Measurements from ENCODE around the gene TEAD4.

Gene TEAD4

DNA sequence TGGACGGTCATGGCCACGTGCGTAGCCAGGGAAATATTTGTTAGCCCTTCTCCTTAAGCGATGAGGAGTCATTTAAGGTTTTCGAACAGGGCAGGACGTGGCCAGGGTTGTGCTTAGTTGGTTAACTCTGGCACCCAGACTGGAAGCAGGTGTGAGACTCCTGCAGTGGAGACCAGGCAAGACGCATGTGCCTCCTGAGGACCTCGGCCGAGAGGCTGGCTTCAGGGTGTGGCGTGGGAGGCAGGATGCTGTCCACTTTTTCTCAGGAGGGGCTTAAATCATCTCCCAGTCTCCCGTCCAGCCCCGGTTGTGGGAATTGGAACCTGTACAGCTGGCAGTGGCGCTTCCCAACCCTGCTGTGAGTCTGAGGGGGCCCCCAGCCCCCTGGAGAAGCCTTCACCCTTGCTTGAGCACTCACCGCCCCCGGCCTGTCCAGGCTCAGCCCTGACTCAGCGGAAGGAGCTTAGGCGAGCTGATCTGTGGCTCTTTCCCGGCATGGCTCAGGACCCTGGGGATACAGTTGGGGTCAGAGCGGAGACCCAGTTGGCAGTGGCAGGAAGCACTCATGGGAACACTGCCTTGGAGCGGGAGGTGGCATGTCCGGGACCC lies 71.7 kb downstream of the TEAD4 start:
- DNase-seq (ENCODE audit: low read depth in 4 of 4, low spot score in 1 of 4) = no peak

DNA sequence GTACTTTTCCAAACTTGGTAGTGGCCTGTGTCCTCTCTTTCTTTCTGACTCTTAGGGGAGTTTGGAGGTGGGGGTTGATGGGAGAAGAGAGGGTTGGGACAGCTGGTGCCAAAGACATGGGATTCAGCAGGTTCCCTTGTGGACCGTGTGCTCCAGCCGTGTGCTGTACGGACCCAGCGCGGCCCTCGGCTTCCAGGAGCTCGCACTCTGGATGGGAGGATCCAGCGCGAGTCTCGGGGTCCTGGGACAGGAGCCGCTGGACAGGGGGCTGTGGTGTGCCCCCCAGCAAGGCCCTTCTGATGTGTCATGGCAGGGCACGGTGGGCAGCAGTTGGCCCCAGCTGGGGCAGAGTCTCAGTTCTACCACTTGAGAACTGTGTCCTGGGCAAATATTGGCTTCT lies 73.0 kb downstream of the TEAD4 start:
- DNase-seq (ENCODE audit: low read depth in 4 of 4, low spot score in 1 of 4) = no peak

DNA sequence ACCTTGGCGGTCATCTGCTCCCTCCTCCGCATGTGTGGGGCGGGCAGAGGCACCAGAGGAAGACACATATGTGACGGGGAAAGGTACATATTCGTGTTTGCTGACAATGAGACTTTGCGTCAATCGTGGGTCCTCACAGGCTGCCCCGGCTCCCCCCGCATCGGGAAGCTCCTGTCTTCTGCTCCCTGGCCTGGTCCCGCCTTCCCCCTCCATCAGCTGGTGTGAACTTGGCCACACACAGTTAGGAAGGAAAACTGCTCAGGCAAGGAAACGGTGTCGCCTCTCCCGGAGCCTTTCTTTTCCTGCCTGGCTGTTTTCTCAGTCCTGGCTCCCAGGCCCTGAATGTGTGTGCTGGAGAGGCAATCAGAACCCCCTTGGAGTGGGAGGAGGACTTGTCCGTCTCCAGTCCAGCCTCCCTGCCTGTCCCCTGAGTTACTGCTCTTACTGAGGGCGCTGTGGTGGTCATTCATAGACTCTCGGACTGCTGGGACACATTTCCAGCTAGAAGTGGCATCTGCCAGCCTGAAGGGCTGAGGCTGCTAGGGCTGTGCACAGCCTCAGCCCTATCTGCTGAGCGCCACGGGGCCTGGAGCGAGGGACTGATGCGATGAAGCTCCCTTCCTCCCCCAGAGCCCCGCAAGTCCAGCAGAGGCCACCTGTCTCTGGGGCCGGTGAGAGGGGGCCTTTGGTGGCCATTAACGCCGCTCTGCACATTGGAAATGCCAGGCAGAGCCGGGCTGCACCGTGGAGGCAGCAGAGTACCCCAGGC lies 73.8 kb downstream of the TEAD4 start:
- DNase-seq (ENCODE audit: low read depth in 4 of 4, low spot score in 1 of 4) = no peak

DNA sequence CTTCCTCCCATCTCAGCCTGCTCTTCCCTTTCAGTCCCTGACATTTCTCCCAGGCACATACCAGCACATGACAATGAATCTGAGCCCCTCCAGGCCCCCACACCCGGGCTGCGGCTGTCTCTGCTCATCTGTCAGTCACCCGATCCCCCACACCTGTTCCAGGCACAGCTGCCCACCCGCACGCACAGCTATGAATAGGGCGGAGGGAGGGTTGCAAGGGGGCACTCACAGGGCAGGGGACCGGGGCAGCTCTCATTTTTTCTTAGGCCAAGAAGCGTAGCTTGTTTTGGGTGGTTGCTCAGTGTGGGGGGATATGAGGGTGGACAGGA lies 74.3 kb downstream of the TEAD4 start:
- no peak for DNase-seq (ENCODE audit: low read depth in 4 of 4, low spot score in 1 of 4)

DNA sequence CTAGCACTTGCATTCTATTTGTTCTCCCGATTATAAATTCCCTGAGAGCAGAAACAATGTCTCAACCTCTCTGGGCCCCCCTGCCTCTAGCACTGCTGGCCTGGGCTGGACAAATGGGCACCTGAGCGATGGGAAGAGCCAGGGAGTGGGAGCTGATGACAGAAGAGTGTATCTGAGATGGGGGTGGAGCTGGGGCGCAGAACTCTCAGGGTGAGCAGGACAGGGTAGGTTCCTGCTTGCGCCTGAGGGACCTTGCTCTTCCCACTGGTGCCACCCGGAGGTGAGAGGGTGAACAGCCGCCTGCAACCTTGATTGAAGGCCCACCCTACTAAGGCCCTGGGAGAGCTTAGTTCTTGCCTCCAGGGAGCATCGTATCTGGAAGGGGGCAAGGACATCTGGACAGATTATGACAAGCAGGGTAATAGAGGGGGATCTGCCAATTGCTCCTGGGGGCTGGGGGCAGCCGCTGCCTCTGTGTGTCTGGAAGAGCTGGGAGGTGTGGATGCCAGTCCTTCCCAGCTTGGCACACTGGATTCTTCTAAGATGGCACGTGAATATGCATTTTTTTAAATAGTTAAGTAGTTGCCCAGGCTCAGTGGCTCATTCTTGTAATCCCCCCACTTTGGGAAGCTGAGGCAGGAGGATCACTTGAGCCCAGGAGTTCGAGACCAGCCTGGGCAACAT lies 75.0 kb downstream of the TEAD4 start:
- DNase-seq (ENCODE audit: low read depth in 4 of 4, low spot score in 1 of 4) = peak in 2 of 4 experiments; percentile 19

DNA sequence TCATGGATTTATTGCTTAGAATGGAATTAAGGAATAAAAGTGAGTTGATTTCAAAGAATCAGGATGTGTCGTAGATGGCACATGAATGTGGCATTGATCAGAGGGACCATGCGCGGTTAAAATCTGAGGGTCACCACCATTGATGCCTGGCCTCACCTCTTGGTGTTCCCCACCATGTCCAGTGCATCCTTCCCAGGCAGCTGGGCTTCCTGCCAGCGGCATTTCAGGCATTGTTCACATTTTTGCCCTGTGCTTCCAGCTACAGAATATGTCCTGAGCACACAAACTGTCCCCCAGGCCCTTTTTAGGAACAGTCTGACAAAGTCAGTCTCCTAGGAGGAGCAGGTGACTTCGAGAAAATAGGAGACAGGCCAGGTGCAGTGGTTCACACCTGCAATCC lies 76.0 kb downstream of the TEAD4 start:
- DNase-seq (ENCODE audit: low read depth in 4 of 4, low spot score in 1 of 4) = no peak

DNA sequence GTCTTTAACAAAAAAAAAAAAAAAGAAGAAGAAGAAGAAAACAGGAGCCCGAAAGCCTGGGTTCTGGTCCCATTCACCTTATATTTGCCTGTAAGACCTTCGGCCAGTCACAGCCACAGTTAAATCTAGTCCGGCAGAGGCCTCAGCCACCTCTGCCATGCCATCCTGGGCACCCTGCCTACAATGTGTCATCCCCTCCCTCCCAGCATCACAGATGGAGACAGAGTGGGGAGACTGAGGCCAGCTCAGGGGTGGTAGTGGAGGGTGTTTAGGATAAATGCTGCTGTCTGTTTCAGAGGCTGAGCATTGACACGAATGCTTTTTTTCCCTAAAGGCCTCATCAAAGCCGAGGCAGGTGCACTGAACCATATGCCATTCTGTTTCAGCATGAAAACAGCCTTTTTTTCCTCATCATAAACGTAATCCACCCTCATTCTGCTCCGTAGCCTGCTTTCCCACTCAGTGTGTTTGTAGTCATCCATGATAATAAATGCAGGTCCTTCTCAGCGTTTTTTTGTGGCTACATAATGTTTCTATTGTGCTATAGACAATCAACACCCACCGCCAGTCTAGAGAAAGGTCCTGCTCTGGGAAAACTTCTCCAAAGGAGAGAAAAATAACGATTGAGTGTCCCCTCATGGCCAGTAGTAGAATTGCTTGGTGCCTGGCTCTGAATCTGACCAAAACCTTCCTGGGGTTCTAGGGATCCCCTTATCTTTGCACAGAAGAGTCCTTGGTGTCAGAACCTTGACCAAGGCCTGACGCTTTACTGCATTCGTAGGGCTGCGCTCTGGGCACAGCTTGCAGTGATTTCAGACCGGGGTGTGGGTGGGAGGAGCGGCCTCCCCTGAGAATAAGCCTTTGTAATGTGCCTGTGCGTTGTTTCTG lies 76.9 kb downstream of the TEAD4 start:
- DNase-seq (ENCODE audit: low read depth in 4 of 4, low spot score in 1 of 4) = no peak

DNA sequence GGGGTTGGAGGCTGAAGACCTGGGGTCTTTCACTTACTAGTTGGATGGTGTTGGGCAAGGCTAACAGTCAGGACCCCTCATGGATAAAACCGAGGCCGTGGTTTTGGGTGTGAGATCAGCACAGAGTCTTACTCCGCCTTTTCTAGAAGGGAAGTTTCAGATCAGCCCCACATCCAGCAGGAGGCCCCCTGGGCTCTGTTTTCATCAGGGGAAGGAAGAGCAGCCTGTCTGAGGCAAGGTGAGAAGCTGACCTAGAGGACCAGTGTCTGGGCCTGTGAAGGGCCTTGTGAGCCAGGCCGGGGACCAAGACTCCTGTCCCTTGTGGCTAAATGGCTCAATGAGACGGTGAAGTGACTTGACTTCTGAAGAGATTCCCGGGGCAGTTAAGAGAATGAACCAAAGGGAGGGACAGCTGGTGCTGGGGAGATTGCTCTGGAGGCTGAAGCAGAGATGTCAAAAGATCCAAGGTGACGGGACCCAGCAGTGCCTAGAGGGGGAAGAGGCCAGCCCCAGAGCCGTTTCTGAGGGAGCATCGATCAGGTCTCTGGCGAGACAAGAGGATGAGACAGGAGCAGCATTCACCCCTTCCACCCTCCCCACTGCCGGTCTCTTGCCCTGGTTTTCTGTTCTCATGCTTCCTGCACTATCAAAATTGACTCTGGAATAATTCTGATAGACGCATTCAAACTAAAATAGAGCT lies 77.9 kb downstream of the TEAD4 start:
- DNase-seq (ENCODE audit: low read depth in 4 of 4, low spot score in 1 of 4) = no peak

DNA sequence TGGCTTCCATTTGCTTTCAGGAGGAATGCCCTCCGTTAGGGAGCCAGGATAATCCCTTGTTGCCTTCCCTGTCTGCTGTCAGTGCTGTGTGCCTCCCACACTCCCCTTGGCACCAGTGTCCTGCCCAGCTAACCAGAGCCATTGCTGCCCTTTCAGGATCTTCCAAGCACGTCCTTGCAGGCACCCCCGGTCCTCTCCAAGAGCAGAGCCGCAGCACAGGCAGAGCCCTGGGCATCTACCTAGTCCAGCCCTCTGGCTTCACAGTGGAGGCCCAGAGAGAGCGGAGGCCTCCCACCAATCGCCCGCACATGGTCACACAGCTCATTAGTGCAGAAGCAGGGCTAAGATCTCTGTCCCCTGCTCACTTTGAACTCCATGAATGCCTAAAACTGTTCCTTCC lies 79.0 kb downstream of the TEAD4 start:
- no peak for DNase-seq (ENCODE audit: low read depth in 4 of 4, low spot score in 1 of 4)

DNA sequence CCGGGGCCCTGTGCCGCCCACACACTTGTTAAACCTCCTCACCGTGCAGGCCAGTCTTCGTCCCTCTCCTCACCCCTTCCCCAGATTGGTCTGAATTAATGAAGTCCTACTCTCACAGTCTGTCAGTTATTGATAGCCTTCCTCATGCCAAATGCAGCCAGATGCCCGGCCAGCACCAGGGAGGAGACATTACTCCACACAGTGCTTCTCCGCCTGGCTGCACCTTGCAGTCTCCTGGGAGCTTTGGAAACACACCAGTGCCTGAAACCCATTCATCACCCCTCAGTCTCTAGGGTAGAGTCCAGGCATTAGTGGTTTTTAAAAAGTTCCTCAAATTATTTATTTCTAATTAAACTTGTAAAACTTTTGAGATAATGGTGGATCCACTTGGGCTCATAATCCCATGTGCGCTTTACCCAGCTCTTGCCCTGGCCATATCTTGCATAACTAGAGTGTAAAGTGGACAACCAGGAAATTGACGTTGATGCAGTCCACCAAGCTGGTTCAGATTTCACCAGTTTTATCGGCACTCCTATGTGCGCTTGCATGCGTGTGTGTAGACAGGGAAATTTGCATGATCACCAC lies 79.8 kb downstream of the TEAD4 start:
- DNase-seq (ENCODE audit: low read depth in 4 of 4, low spot score in 1 of 4) = no peak

DNA sequence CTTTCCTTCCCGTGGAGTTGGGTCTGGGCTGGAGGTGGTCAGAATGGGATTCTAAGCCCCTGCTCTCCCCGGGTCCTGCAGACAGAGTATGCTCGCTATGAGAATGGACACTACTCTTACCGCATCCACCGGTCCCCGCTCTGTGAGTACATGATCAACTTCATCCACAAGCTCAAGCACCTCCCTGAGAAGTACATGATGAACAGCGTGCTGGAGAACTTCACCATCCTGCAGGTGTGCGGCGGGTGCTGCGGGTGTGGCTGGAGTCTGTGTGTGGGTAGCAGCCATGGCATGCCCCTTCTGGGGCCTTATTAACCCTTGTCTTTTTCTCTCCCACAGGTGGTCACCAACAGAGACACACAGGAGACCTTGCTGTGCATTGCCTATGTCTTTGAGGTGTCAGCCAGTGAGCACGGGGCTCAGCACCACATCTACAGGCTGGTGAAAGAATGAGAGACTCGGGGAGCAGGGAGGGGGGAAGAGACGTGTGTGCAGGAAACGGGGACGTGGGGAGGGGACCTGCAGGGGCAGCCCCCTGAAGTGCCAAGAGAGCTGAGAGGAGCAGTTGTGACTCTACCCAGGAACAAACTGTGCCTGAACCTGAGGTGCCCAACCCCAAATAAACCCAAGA lies 80.9 kb downstream of the TEAD4 start:
- no peak for DNase-seq (ENCODE audit: low read depth in 4 of 4, low spot score in 1 of 4)

DNA sequence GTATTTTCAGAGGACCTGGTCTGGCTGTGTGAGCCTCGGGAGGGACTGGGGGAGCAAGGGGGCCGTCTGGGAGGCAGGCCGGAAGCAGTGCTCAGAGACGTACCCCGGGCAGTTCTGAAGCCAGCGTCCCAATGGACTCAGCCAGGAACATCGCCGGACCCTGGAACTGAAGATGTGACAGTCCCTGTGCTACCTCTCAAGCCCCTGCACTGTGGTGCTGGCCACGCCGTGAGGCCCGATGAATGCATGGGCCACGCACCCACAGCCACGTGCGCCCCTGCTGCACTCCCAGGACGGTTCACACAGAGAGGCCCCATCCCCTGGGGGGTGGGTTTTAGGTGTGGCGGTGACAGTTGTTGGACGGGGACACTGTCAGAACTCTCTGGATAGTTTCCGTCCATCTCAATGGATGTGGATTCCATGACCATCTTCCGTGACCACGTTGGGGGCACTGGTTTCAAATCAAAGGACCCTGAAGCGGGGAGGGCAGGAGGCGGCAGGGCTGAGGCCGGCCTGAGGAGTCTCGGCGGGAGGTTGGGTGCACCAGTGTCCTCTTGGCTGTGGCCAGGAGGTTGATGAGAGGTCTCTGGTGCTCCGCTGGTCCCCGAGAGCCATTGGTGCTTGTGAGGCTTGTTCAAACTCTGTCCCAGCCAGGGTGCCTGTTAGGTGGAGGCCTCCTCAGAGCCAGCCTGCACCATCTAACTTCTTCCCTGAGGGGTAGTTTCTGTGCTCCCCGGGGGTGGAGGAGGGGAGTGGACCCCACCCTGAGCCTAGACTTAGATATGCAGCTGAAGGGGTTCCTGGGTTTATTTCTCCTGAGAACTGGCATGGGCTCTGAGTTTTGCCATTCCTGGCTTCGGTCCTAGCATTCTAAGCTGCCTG lies 81.7 kb downstream of the TEAD4 start:
- DNase-seq (ENCODE audit: low read depth in 4 of 4, low spot score in 1 of 4) = no peak

DNA sequence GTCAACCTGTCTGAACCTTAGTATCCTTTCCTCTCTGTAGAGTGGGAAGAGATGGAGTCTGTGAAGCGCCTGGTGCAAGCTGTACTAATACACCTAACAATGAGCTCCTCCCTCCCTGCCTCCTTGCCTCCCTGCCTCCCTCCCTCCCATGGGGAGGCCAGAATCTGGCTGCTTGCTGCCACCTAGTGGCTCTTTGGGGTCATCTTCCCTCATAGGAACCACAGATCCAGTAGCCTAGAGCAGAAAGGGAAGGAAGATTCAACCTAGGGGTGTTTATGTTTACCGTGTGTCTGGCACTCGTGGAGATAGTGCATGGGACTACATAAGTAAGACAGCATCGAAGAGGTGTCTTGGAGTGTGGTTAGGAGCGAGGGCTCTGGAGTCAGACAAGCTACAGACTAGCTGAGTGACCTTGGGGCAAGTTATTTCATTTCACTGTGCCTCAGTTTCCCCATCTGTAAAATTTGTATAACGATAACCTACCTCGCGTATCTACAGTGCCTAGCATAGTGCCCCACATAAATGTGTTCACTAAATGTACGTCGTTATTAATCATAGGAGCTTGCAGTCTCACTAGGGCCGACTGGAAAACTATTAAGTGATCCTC lies 82.5 kb downstream of the TEAD4 start:
- DNase-seq (ENCODE audit: low read depth in 4 of 4, low spot score in 1 of 4) = peak in 3 of 4 experiments; percentile 9 to 52 (median 40)

DNA sequence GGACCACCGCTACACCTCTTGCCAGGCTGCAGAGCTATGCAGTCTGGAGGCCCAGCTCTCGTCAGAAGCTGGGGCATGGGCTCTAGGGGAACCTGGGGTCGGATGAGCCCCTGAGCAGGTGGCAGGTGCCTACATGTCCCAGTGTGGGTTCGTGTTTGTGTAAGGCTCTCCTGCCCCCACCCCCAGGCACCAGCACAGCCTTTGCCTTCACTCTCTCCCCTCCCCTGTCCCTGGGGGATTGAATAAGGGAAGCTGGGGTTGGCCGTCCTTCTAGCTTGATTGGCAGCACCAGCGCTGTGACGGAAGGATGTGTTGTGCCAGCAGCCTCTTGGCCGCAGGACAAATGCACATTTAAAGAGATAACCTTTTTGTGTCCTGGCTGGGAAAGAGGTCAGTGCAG lies 83.2 kb downstream of the TEAD4 start:
- DNase-seq (ENCODE audit: low read depth in 4 of 4, low spot score in 1 of 4) = no peak

DNA sequence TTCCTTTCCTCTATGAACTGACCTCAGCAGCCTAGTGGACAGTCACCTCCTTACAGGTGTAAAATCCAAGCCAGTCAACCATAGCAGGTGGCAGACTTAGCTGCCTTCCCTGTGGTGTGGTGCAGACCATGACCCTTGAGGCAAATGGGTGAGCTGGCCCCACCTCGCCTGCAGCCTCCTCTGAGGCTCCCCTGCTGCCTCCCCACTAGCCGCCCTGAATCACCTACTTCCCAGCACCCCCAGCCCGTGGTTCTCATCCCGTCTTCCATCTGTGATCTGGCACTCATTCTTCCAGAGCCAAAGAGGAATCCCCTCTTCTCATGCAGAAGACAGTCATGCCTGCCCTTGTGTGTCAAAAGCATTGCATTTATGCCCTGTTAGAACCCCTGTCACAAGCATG lies 83.6 kb downstream of the TEAD4 start:
- no peak for DNase-seq (ENCODE audit: low read depth in 4 of 4, low spot score in 1 of 4)

DNA sequence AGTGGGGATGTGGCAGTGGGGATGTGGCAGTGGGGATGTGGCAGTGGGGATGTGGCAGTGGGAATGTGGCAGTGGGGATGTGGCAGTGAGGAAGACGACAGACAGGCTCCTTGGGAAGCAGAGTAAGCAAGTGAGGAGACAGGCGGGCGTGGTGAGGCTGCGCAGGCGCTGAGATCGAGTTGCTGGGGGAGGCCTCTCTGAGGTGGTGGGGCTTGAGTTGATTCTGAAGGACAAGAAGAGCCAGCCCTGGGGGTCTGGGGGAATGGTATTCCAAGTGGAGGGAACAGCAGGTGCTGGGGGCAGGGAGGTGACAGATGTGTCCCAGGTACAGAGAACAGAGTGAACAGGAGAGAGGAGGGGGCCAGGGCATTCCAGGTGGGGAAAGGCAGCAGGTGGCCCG lies 84.2 kb downstream of the TEAD4 start:
- no peak for DNase-seq (ENCODE audit: low read depth in 4 of 4, low spot score in 1 of 4)

DNA sequence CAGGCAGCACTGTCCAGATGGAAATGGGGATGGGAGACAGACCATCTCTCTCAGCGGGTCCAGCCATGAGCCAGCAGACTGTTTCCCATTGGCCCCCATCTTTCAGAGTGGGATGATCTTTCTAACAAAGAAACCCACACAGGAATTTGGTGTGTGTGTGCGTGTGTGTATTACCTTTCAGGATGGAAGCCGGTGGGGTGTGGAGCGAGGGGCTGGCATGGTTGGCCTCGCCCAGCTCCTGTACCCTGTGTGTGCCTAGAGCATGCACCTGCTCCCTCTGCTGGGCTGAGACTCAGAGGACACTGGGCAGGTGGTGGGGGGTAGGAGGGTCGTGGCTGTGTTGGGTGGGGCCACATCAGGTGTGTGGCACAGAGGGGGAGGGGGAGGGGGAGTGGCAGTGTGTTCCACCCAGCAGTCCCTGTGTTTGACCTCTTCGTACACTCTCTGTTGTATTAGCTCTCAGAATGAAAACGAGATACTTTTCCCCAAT lies 85.0 kb downstream of the TEAD4 start:
- DNase-seq (ENCODE audit: low read depth in 4 of 4, low spot score in 1 of 4) = no peak

DNA sequence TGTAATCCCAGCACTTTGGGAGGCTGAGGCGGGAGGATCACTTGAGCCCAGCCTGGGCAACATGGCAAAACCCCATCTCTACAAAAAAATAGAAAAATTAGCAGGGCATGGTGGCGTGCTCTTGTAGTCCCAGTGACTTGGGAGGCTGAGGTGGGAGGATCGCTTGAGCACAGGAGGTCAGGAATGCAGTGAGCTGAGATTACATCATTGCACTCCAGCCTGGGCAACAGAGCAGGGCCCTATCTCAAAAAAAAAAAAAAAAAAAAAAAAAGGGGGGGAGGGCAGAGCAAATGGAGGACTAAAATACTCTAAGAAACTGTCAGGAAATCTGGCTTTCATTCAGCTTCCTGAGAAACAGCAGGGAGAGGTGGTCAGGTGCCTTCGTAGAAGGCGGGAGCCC lies 86.3 kb downstream of the TEAD4 start:
- DNase-seq (ENCODE audit: low read depth in 4 of 4, low spot score in 1 of 4) = no peak

DNA sequence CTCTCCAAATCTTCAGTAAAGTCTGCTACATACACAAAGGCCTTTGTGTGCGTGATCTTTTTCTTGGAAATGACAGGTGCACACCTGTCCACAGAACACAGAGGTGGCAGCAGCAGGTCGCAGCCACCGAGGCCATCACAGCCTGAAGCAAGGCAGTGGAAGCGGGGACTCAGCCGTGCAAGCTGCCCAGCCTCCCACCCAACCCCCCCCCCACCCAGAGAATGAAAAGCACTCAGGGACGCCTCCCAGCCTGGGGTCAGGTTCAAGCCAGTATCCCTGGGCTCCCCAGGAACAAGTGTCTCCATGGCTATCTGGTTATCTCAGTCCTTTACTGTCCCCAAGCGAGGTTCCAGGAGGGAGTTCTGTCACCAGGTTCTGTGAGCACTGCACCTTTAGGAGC lies 86.8 kb downstream of the TEAD4 start:
- DNase-seq (ENCODE audit: low read depth in 4 of 4, low spot score in 1 of 4) = no peak

Measured in stimulated activated CD4-positive, alpha-beta T cell treated with anti-CD3 and anti-CD28 coated beads, Interleukin-1b, Interleukin-23, amount 100 ng/mL, for 24 hours (primary cell).